GM12878 (cell line): Measurements from ENCODE around the gene TNF. TPM values are rescaled to one million over a fixed set of nuclear protein-coding genes. Genes with fewer than 3 reads are reported as not detected.

ENCODE experiments used
- ATAC-seq: fragments of 200-7000 bp; cut with Tn5 transposase; 3 replicates; pipeline ENCODE4 v1.9.1; 2020; ENCODE audit warnings: mild to moderate bottlenecking, moderate library complexity
- BruUV-seq: library from RNA; stranded (reverse); fragments of 400-500 nt; replicated peaks from 2 replicates; lab custom pipeline; 2021; lab: Mats Ljungman, UMichigan
- CTCF ChIA-PET: fragments of 300-600 bp; sonication (Branson Sonifier 250); formaldehyde crosslinking; extraction: SDS; loops from one replicate; lab custom pipeline; 2021; ENCODE audit warnings: inconsistent platforms; lab: Yijun Ruan, JAX
- POLR2A ChIA-PET: fragments of 350-600 bp; formaldehyde crosslinking; extraction: SDS; loops from one replicate; lab custom pipeline; 2021; ENCODE audit warnings: inconsistent platforms; lab: Charles Lee
- RAD21 ChIA-PET: fragments of 300-600 bp; sonication (Branson Sonifier 250); formaldehyde crosslinking; loops from one replicate; lab custom pipeline; 2023; ENCODE audit warnings: antibody characterized with exemption; ENCODE audit not compliant: unreplicated experiment; lab: Charles Lee
- SMC1A ChIA-PET: fragments of 300-600 bp; sonication (Branson Sonifier 250); formaldehyde crosslinking; loops from one replicate; lab custom pipeline; 2023; ENCODE audit not compliant: unreplicated experiment, uncharacterized antibody; lab: Charles Lee
- DNase-seq: peaks from one replicate; pipeline ENCODE4 v3.0.0-alpha.2; 2011; ENCODE audit warnings: low read depth, low spot score
- FAIRE-seq: peaks from 3 replicates; lab custom pipeline; 2011; peaks lifted over from hg19 to GRCh38; lab: Jason Lieb, UNC
- H2AFZ ChIP-seq: 2 replicates; pipeline ENCODE4 v1.6.0; 2011; ENCODE audit warnings: low read depth, low read length, control low read depth; ENCODE audit not compliant: control insufficient read depth
- H3K27ac ChIP-seq: 2 replicates; pipeline ENCODE4 v1.5.1; 2011; ENCODE audit warnings: control low read depth; ENCODE audit not compliant: control insufficient read depth, insufficient read depth
- H3K27me3 ChIP-seq, 2 experiments: replicated peaks in 1 of 2; 2 replicates each; pipeline versions ENCODE4 v1.6.0 to v1.6.1; 2011; ENCODE audit warnings: low read length in 1 of 2; ENCODE audit not compliant: control insufficient read depth in 2 of 2, insufficient read depth in 2 of 2
- H3K36me3 ChIP-seq, 2 experiments: 2 replicates each; pipeline ENCODE4 v1.5.1; 2011; ENCODE audit warnings: low read length in 1 of 2; ENCODE audit not compliant: control insufficient read depth in 2 of 2, insufficient read depth in 2 of 2
- H3K4me1 ChIP-seq: 2 replicates; pipeline ENCODE4 v1.6.1; 2011; ENCODE audit warnings: mild to moderate bottlenecking, low read length, moderate library complexity, mixed read lengths; ENCODE audit not compliant: control insufficient read depth, insufficient read depth
- H3K4me2 ChIP-seq: 2 replicates; pipeline ENCODE4 v1.6.0; 2011; ENCODE audit warnings: control low read depth; ENCODE audit not compliant: control insufficient read depth, insufficient read depth
- H3K4me3 ChIP-seq: fragments of 200-600 bp; sonication (generic); 2 replicates; pipeline ENCODE4 v1.5.1; 2016
- H3K79me2 ChIP-seq: 2 replicates; pipeline ENCODE4 v1.6.0; 2011; ENCODE audit warnings: low read length; ENCODE audit not compliant: control insufficient read depth, insufficient read depth
- H3K9ac ChIP-seq: 2 replicates; pipeline ENCODE4 v1.8.0; 2011; ENCODE audit warnings: low read length, control low read depth, mixed read lengths; ENCODE audit not compliant: control insufficient read depth, insufficient read depth
- H3K9me3 ChIP-seq: replicated peaks from 3 replicates; pipeline ENCODE4 v1.5.1; 2011; ENCODE audit warnings: mild to moderate bottlenecking, low read length; ENCODE audit not compliant: control insufficient read depth, insufficient read depth
- H4K20me1 ChIP-seq: 2 replicates; pipeline ENCODE4 v1.6.0; 2011; ENCODE audit not compliant: control insufficient read depth, insufficient read depth
- ASH2L ChIP-seq: fragments of 300-600, 200-600 bp; sonication (generic); IDR thresholded peaks from 2 replicates; pipeline ENCODE4 v1.6.1; 2017; ENCODE audit warnings: low read depth, mild to moderate bottlenecking, borderline replicate concordance
- BHLHE40 ChIP-seq, 2 experiments: fragments of 450-650 bp in 1 of 2; IDR thresholded peaks; 2 replicates each; pipeline ENCODE4 v1.6.1; 2011 to 2017; ENCODE audit warnings: low read depth in 2 of 2, borderline replicate concordance in 1 of 2, improper control_type of control experiment in 1 of 2, low read length in 1 of 2, mild to moderate bottlenecking in 1 of 2
- CBX5 ChIP-seq: sonication (generic); IDR thresholded peaks from 2 replicates; pipeline ENCODE4 v1.6.1; 2016; ENCODE audit warnings: low read depth, moderate library complexity, mild to moderate bottlenecking, inconsistent platforms
- CREB1 ChIP-seq: IDR thresholded peaks from 2 replicates; pipeline ENCODE4 v1.6.1; 2012; ENCODE audit warnings: low read depth, mild to moderate bottlenecking, inconsistent platforms
- EED ChIP-seq: sonication (generic); IDR thresholded peaks from 2 replicates; pipeline ENCODE4 v1.6.1; 2016; ENCODE audit warnings: antibody characterized with exemption, low read depth
- EP300 ChIP-seq, 2 experiments: fragments of 150-350 bp in 1 of 2; IDR thresholded peaks; 2 replicates each; pipeline ENCODE4 v1.6.1; 2011 to 2012; ENCODE audit warnings: low read depth in 2 of 2, low read length in 2 of 2, borderline replicate concordance in 1 of 2, improper control_type of control experiment in 1 of 2, inconsistent platforms in 1 of 2; ENCODE audit not compliant: control insufficient read depth in 1 of 2
- FOXK2 ChIP-seq: fragments of 450-650 bp; IDR thresholded peaks from 2 replicates; pipeline ENCODE4 v1.6.1; 2017; ENCODE audit warnings: mild to moderate bottlenecking, moderate library complexity
- MYC ChIP-seq: IDR thresholded peaks from 2 replicates; pipeline ENCODE4 v1.6.1; 2011; ENCODE audit warnings: mild to moderate bottlenecking, low read length, moderate library complexity, inconsistent platforms; ENCODE audit not compliant: insufficient read depth, insufficient replicate concordance, insufficient read length, severe bottlenecking
- NFYA ChIP-seq: IDR thresholded peaks from 2 replicates; pipeline ENCODE4 v1.6.1; 2011; ENCODE audit warnings: low read depth, mild to moderate bottlenecking, low read length, improper control_type of control experiment, borderline replicate concordance
- PAX5 ChIP-seq: IDR thresholded peaks from 2 replicates; pipeline ENCODE4 v1.6.1; 2011; ENCODE audit warnings: low read depth, low read length, borderline replicate concordance
- POLR2AphosphoS2 ChIP-seq: IDR thresholded peaks from 2 replicates; pipeline ENCODE4 v1.6.1; 2011; ENCODE audit warnings: low read depth, mild to moderate bottlenecking, low read length, improper control_type of control experiment, moderate library complexity
- RAD51 ChIP-seq: fragments of 450-650 bp; IDR thresholded peaks from 2 replicates; pipeline ENCODE4 v1.6.1; 2016; ENCODE audit warnings: moderate library complexity, mild to moderate bottlenecking, inconsistent platforms
- RCOR1 ChIP-seq: conservative IDR thresholded peaks from 2 replicates; pipeline ENCODE4 v1.6.1; 2012; ENCODE audit warnings: low read depth, low read length, improper control_type of control experiment
- SIN3A ChIP-seq: IDR thresholded peaks from 2 replicates; pipeline ENCODE4 v1.6.1; 2012; ENCODE audit warnings: low read depth, low read length, improper control_type of control experiment
- SMC3 ChIP-seq: IDR thresholded peaks from 2 replicates; pipeline ENCODE4 v1.6.1; 2011; ENCODE audit warnings: low read length, improper control_type of control experiment, borderline replicate concordance
- SPI1 ChIP-seq: IDR thresholded peaks from 2 replicates; pipeline ENCODE4 v1.6.1; 2011; ENCODE audit warnings: low read depth, mild to moderate bottlenecking, low read length, moderate library complexity, borderline replicate concordance; ENCODE audit not compliant: insufficient read depth
- TBL1XR1 ChIP-seq: IDR thresholded peaks from 2 replicates; pipeline ENCODE4 v1.6.1; 2012; ENCODE audit warnings: low read depth, low read length, improper control_type of control experiment
- TCF7 ChIP-seq: IDR thresholded peaks from 2 replicates; pipeline ENCODE4 v1.6.1; 2014; ENCODE audit warnings: antibody characterized with exemption, borderline replicate concordance
- WGBS: methylation state at CpG from one replicate; pipeline ENCODE4 v1.1.6; 2016; ENCODE audit warnings: low lambda C conversion rate; ENCODE audit not compliant: insufficient replicate concordance, insufficient coverage; ENCODE audit errors: missing lambda C conversion rate; 5-methylcytosine and 5-hydroxymethylcytosine counted together
- in situ Hi-C: fragments of 300-500 bp; cut with MboI; formaldehyde crosslinking; loops from 9 replicates; pipeline ENCODE4 v1.14.3; 2018; ENCODE audit warnings: mixed read lengths
- intact Hi-C: fragments of 100-400 bp; cut with micrococcal nuclease; formaldehyde crosslinking; loops from one replicate; pipeline ENCODE4 v1.14.2; 2022; ENCODE audit not compliant: unreplicated experiment
- polyA plus RNA-seq, 11 experiments: library from polyadenylated mRNA; depleted of rRNA in 4 of 11; unstranded in 6 of 11; stranded (reverse) in 5 of 11; fragments of >200 nt; fragmentation: Nextera tagmentation in 4 of 11; fragmentation: Illumina TruSeq in 1 of 11; extraction: Ambion mirVana in 4 of 11; extraction: Trizol in 1 of 11; gene quantifications; 1 replicate in 1 of 11; 2 replicates in 10 of 11; pipeline versions ENCODE4 v1.2.1 to v1.2.3, GENCODE V29; 2011 to 2016; ENCODE audit warnings: inconsistent platforms in 2 of 11, missing spikeins in 2 of 11, low read depth in 1 of 11
- total RNA-seq, 4 experiments: library from RNA; depleted of rRNA in 3 of 4; stranded (reverse); fragments of >200 nt in 3 of 4; fragmentation: Illumina TruSeq in 1 of 4; extraction: Trizol in 1 of 4; gene quantifications; 2 replicates each; pipeline versions ENCODE4 v1.2.1 to v1.2.3, GENCODE V29; 2013 to 2021
- TF ChIP-seq, protein P1 (sequence below): fragments of 450-650 bp; IDR thresholded peaks from 2 replicates; pipeline ENCODE4 v1.6.1; 2017; ENCODE audit warnings: low read depth, mild to moderate bottlenecking, moderate library complexity
- TF ChIP-seq, protein P2 (sequence below): IDR thresholded peaks from 2 replicates; pipeline ENCODE4 v1.6.1; 2011; ENCODE audit warnings: low read depth, mild to moderate bottlenecking, low read length, moderate library complexity, borderline replicate concordance; ENCODE audit errors: extremely low read depth

TNF gene
- total and polyA plus RNA-seq, 10 of the 15 experiments (the other 5 are each of a cell fraction or from before 2014, with no cell fraction given), result 18.0 to 94.8 (median 61.9) TPM

GRCh38 chr6:31568537-31568961 lies 6.8 kb upstream of the TNF start:
- Histone ChIP-seq H2AFZ (no peak overlapping the region), H3K79me2 (peaks cover 27% of the 10 kb centered on the region), H4K20me1 (no peaks in the 10 kb centered on the region), H3K4me2 (peak overlapping the region; percentile 82), H3K27me3 (no peaks in the 10 kb centered on the region), H3K27ac (peak overlapping the region; percentile 90), H3K9ac (peak overlapping the region; percentile 52; the same call in 1 of the 2 replicates), H3K36me3 (no peaks in the 10 kb centered on the region), H3K9me3 (no peaks in the 10 kb centered on the region), H3K4me1 (peaks cover 64% of the 10 kb centered on the region), H3K4me3 (peak overlapping the region; percentile 41; the same call in 1 of the 2 replicates)
- BruUV-seq, result no TSS peak
- DNase-seq (peak; percentile 94), FAIRE-seq (peak; percentile 96), ATAC-seq (peak; percentile 77)
- WGBS, result 0% methylated on average over 3 of the region's 3 CpGs
- ChIA-PET SMC1A (interaction anchor here (1.0 to 45.5 kb wide), 4 partner anchors 14 to 76 kb away, joined by 3 to 1989 read pairs (median 996); partner anchors contain the start of genes ATP6V1G2, DDX39B, LST1 and LTA), CTCF (interaction anchor here (3.2 to 34.8 kb wide), 3 partner anchors 10 to 19 kb away, joined by 34 to 2098 read pairs (median 38); partner anchors contain the start of genes LST1, LTB, NCR3 and TNF), POLR2A (interaction anchor here (0.5 to 15.1 kb wide), 12 partner anchors 8 to 267 kb away, joined by 3 to 222 read pairs (median 6); partner anchors contain the start of genes ATP6V1G2, LST1, LTB and NCR3), RAD21 (interaction anchor here (0.9 to 5.5 kb wide), 9 partner anchors 8 to 294 kb away, joined by 3 to 62 read pairs (median 7); partner anchors contain the start of genes LTB and NEU1)
- in situ Hi-C loops, result loop anchor here (25.0 kb wide), 2 partner anchors 1044 to 1394 kb away; partner anchors contain the start of genes BRD2 and HLA-DMA
- intact Hi-C loops, result loop anchor here (1.0 kb wide), 1 partner anchor 8 kb away; no protein-coding TSS in a partner anchor
- TF ChIP-seq POLR2AphosphoS2 (no peak), CREB1 (no peak), FOXK2 (no peak), RAD51 (peak; percentile 94), CBX5 (no peak), BHLHE40 (IDR thresholded peaks at IDR 0.05; ENCODE audit: borderline replicate concordance in 1 of 2, low read depth in 2 of 2, low read length in 1 of 2) (peak; percentile 99 to 100), SPI1 (peak; percentile 61; the same call in 1 of the 2 replicates), SMC3 (no peak), EP300 (IDR thresholded peaks at IDR 0.05; ENCODE audit: borderline replicate concordance in 1 of 2, control insufficient read depth in 1 of 2, low read depth in 2 of 2, low read length in 2 of 2) (peak; percentile 54 to 69; a peak in 2 of 4 replicates), NFYA (no peak), RCOR1 (no peak), TCF7 (peak; percentile 66; the same call in 1 of the 2 replicates), EED (peak; percentile 98), PAX5 (peak; percentile 81), SIN3A (no peak), MYC (no peak), ASH2L (no peak), TBL1XR1 (peak; percentile 86)
- TF ChIP-seq, protein P1, sequence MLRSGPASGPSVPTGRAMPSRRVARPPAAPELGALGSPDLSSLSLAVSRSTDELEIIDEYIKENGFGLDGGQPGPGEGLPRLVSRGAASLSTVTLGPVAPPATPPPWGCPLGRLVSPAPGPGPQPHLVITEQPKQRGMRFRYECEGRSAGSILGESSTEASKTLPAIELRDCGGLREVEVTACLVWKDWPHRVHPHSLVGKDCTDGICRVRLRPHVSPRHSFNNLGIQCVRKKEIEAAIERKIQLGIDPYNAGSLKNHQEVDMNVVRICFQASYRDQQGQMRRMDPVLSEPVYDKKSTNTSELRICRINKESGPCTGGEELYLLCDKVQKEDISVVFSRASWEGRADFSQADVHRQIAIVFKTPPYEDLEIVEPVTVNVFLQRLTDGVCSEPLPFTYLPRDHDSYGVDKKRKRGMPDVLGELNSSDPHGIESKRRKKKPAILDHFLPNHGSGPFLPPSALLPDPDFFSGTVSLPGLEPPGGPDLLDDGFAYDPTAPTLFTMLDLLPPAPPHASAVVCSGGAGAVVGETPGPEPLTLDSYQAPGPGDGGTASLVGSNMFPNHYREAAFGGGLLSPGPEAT, result peak; percentile 92
- TF ChIP-seq, protein P2, sequence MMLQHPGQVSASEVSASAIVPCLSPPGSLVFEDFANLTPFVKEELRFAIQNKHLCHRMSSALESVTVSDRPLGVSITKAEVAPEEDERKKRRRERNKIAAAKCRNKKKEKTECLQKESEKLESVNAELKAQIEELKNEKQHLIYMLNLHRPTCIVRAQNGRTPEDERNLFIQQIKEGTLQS, result no peak
